Colon (tissue), 2 donors: ENCODE results near the gene TNFRSF13B.

Experiments used
- FAIRE-seq: peaks from 2 replicates; lab custom pipeline; 2012; peaks lifted over from hg19 to GRCh38; lab: Jason Lieb, UNC
- donor health status: control.
- donor health status: control.

TNFRSF13B gene

DNA sequence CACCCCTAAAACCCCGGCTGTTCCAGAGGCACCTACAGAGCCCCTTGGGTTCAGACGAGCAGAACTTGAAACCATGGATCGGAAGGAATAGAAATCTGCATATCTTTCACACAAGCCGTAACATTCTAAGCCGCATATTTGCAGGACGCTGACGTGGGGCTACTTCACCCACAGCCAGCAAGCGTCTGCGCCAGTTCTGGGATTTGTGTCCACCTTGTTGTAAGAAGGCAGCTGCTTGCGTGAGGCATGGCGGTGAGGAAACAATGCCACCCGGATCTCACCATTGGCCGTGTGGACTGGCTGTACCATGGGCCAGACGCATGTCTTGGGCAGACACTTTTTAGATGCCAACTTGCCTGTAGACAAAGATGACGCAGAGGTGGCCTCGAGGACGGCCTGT is 34.5 kb downstream of the TNFRSF13B start:
- no peak for FAIRE-seq

DNA sequence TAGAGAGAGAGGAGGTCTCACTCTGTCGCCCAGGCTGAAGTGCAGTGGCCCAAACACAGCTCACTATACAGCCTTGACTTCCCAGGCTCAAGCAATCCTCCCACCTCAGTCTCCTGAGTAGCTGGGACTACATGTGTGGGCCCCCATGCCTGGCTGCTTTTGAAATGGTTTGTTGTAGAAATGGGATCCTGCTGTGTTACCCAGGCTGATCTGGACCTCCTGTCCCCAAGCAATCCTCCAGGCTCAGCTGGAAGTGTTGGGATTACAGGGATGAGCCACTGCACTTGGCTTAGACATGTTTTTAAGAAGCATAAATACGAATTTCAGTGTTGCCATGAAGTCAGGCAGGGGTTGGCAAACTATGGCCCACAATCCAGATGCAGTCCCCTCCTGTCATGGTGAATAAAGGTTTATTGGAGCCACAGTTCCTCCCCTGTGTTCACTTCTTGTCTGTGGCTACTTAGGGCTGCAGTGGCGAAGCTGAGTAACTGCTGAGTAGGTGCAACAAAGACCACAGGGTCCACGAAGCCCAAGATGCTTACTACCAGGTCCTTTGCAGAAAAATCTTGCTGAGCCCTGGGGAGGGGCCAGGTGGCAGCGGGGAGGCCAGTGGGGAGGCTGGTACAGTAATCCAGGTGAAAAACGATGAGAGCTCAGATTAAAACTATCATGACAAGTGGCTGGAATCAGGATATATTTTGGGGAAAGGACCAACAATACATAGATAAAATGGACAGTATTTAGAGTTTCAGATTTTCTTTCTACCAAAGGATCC is 35.2 kb downstream of the TNFRSF13B start:
- no peak for FAIRE-seq

GRCh38 chr17:16935786-16936185 is 36.1 kb downstream of the TNFRSF13B start:
- FAIRE-seq, result no peak

GRCh38 chr17:16935241-16935663 is 36.7 kb downstream of the TNFRSF13B start:
- no peak for FAIRE-seq

DNA sequence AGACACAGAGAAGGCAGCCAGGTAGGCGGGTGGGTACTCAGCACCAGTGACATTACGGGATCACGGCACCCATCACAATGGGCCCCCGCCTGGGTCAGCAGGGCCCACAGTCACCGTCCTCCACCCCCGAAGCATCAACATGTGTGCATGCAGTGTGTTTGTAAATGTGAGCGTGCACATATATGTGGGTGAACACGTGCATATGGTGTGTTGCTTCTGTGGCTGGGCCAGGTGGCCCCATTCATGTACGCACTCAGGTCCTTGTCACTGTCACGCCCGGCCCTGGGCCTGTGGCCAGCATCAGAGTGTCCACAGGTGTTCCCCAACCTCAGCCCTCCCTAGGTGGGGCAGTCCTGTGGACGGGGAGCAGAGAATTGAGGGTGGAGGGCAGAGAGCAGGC is 37.1 kb downstream of the TNFRSF13B start:
- FAIRE-seq, result no peak

DNA sequence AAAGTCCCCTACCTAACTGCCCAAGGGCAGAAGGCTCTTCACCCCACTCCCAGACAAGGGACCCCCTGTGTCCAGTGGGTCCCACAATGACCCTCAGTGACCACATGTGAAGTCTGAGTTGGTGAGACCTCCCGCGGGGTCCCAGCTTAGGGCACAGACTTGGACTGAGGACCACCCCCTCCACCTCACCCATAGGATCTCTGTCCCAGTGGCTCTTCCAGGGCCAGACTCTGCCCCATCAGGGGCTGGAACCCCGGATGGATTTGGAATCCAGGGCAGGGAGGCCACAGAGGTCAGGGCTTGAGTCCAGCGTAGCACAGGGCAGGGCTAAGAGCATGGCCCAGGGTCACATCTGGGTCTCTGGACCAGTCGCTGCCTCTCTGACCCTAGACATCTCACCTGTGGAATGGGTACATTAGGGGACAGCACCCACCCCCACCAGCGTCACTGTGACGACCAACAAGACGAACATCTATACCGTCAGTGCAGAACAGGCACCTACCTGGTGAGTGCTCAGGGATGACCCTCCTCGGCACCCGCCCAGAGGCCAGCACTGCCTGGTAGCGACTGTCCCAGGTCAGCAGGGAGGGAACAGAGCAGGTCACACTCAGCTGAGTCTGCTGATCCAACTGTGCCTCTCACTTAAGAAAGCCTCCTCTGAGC is 37.7 kb downstream of the TNFRSF13B start:
- no peak for FAIRE-seq

DNA sequence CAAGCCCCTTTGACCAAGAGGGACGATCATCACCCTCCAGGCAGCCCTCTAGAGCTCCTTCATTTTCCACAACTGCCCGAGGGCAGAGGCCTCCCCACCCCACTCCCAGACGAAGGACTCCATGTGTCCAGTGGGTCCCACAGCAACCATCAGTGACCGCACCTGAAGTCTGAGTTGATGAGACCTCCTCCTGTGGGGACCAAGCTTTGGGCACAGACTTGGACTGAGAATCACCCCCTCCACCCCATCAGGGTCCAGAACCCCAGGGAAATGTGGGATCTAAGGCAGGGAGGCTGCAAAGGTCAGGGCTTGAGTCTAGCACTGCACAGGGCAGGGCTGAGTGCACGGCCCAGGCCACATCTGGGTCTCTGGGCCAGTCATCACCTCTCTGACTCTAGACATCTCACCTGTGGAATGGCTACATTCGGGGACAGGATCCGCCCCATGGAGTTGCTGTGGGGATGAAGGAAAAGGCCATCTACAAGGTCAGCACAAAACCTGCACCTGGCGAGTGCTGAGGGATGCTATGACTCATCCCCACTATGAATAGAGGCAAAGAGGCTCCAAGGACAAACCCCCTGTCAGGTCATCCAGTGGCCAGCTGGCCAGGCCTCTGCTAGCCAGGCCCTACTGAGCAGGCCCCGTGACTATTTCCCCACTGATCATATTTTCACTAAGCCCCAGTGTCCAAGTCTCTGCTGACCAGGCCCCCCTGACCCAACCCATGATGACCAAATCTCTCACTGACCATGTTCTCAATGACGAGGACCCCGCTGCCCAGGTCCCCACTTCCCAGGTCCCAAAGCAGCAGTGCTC is 38.4 kb downstream of the TNFRSF13B start:
- no peak for FAIRE-seq

GRCh38 chr17:16932611-16933010 is 39.3 kb downstream of the TNFRSF13B start:
- no peak for FAIRE-seq

DNA sequence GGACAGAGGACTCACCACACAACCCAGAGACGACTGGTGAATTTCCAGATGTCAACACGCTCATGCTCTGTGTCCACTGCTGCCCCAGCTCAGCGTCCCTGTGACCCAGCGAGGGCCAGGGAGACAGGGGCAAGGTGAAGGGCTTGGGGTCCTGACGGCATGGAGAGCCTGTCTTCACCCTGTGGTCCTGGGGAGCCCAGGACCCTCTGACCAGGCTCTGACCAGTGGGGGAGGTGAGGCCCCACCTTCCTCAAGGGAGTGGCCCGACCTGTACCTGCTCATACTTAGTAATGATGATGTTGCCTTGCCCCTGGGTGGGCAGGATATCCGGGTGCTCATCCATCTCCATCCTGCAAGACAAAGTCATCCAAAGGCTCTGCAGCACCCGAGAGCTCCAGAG is 39.8 kb downstream of the TNFRSF13B start:
- FAIRE-seq, result no peak

DNA sequence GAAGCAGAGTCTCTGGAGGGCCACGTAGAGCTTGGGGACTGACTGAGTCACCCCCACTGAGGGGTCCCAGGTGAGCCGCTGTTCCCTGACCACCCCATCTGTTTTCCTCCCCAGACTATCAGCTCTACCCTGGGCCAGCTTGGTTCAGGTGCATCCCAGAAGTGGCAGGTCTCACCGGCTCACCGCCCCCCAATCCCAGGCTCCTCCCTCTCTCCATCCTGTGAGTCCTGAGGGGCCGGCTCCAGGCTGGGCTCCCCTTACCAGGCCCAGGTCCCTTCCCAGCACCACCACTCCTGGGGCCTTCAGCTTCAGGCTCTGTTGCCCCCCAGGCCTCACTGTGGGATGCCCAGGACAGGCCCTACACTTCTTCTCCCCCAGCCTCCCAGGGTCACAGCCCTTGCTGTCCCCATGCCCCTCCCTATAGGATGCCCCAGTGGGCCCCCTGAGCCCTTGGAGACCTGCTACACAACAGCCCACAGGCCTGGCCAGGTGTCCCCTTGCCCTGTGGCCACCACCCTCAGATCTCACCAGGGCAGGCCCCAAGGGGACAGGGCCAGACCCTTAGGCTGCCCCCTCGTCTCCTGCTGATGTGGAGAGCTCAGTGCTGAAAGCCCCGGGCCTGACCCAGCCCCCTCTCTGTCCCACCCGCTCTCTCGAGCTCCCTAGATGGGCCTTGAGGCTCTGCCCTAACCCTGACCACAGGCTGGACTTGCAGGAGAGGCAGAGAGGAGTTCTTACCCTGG is 40.4 kb downstream of the TNFRSF13B start:
- FAIRE-seq, result no peak

GRCh38 chr17:16930571-16931317 is 41.2 kb downstream of the TNFRSF13B start:
- FAIRE-seq, result no peak

GRCh38 chr17:16929757-16930520 is 42.0 kb downstream of the TNFRSF13B start:
- FAIRE-seq, result no peak

- no peak for FAIRE-seq
Observed at GRCh38 chr17:16929035-16929680, 42.8 kb downstream of the TNFRSF13B start.

GRCh38 chr17:16928406-16929034 is 43.4 kb downstream of the TNFRSF13B start:
- no peak for FAIRE-seq

DNA sequence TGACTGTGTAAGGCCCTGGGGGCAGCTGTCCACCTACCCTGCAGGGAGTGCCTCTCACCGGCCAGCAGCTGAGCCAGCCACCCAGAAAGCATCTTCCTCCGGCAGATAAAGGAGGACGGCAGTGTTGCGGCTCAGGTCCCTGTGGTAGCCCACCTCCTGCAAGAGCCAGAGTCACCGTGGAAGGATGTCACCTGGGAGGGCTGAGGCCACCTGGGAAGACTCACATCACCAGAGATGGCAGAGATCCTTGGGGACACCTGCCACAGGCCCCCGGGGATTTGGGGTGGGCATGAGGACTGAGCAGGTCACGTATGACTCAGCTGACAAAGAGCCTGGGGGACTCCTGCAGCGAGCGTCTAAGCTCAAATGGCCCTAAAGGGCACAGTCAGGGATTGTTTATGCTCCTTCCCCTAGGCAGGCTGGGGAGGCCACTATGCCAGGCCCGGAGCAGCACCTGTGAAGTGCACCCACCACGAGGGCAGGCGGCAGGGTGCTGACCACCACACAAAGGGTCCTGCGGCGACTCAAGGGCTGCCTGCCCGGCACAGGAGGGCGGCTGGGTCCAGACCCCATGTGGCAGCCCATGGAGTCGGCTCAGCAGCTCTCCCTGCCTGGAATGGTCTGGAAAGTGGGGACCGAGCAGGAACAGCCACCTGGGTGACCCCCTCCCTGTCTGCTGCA is 44.1 kb downstream of the TNFRSF13B start:
- no peak for FAIRE-seq

GRCh38 chr17:16926571-16927451 is 45.1 kb downstream of the TNFRSF13B start:
- no peak for FAIRE-seq

GRCh38 chr17:16926061-16926511 is 45.8 kb downstream of the TNFRSF13B start:
- no peak for FAIRE-seq
